GM19023 (cell line): ENCODE measurements around the gene THAP4.
"Not testable (repeated sequence)": the region's sequence is repeated elsewhere in the genome, so short reads cannot be mapped to it uniquely, and the experiment has no call there.

Experiments
- ATAC-seq: cut with Tn5 transposase; IDR thresholded peaks from one replicate; pipeline ENCODE4 v1.9.1; 2021; ENCODE audit warnings: mild to moderate bottlenecking, moderate library complexity; ENCODE audit not compliant: unreplicated experiment

Gene THAP4

GRCh38 chr2:241567266-241567665 lies 69.7 kb downstream of the THAP4 start:
- ATAC-seq, result not testable (repeated sequence)

- ATAC-seq, result no peak
These were observed 70.5 kb downstream of the THAP4 start for GRCh38 chr2:241566468-241566867.

- not testable (repeated sequence) for ATAC-seq
These were observed 70.9 kb downstream of the THAP4 start for GRCh38 chr2:241566021-241566420.

GRCh38 chr2:241565411-241565810 lies 71.5 kb downstream of the THAP4 start:
- ATAC-seq, result no peak

GRCh38 chr2:241564596-241565410 lies 72.2 kb downstream of the THAP4 start:
- no peak for ATAC-seq

GRCh38 chr2:241563981-241564595 lies 72.9 kb downstream of the THAP4 start:
- ATAC-seq, result no peak

- no peak for ATAC-seq
These were observed 73.4 kb downstream of the THAP4 start for GRCh38 chr2:241563571-241563980.

- no peak for ATAC-seq
These were observed 73.9 kb downstream of the THAP4 start for GRCh38 chr2:241563031-241563507.

GRCh38 chr2:241562269-241562891 lies 74.6 kb downstream of the THAP4 start:
- no peak for ATAC-seq

GRCh38 chr2:241561832-241562231 lies 75.1 kb downstream of the THAP4 start:
- ATAC-seq, result no peak

GRCh38 chr2:241560883-241561474 lies 76.0 kb downstream of the THAP4 start:
- ATAC-seq, result no peak

- ATAC-seq, result no peak
These were observed 76.6 kb downstream of the THAP4 start for GRCh38 chr2:241560162-241560882.

GRCh38 chr2:241559323-241560161 lies 77.4 kb downstream of the THAP4 start:
- ATAC-seq, result no peak

GRCh38 chr2:241558532-241559322 lies 78.2 kb downstream of the THAP4 start, which contains the start of gene BOK:
TSS of gene BOK (plus strand) at chr2:241558745. CDS start at chr2:241559484, 739 bp downstream.
- no peak for ATAC-seq

- no peak for ATAC-seq
These were observed 80.2 kb downstream of the THAP4 start for GRCh38 chr2:241556746-241557145.

- ATAC-seq, result no peak
These were observed 81.2 kb downstream of the THAP4 start for GRCh38 chr2:241555711-241556110.

- no peak for ATAC-seq
These were observed 82.2 kb downstream of the THAP4 start for GRCh38 chr2:241554610-241555322.

GRCh38 chr2:241553981-241554380 lies 83.0 kb downstream of the THAP4 start:
- no peak for ATAC-seq
